GM20000 (cell line): ENCODE data around the gene CKAP5.

Experiments used
- DNase-seq: peaks from one replicate; pipeline ENCODE4 v3.0.0; 2012; ENCODE audit warnings: low spot score
- TF ChIP-seq, protein P1 (sequence below): IDR thresholded peaks from 2 replicates; pipeline ENCODE4 v1.5.1; 2012; ENCODE audit warnings: mild to moderate bottlenecking, control low read depth; ENCODE audit errors: extremely low read depth, missing control alignments

Gene CKAP5

DNA sequence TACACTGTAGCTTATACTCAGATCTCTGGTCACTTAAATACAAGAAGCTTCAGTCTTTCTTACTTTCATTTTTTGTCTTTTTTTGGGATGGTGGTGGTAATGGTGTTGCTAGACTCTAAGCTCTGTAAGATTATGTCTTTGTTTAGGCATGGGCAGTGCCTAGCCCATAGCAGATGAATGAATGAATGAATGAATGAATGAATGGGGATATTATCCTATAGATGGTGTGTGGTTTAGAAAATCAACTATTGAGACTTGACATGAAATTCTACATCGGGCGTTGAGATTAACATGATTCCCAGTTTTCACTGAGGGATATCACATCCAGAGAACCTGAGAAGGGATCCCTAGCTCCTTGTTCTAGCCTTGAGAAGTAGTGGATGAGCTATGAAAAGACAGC, 9.8 kb upstream of the CKAP5 start:
- DNase-seq = no peak
- TF ChIP-seq, protein P1, sequence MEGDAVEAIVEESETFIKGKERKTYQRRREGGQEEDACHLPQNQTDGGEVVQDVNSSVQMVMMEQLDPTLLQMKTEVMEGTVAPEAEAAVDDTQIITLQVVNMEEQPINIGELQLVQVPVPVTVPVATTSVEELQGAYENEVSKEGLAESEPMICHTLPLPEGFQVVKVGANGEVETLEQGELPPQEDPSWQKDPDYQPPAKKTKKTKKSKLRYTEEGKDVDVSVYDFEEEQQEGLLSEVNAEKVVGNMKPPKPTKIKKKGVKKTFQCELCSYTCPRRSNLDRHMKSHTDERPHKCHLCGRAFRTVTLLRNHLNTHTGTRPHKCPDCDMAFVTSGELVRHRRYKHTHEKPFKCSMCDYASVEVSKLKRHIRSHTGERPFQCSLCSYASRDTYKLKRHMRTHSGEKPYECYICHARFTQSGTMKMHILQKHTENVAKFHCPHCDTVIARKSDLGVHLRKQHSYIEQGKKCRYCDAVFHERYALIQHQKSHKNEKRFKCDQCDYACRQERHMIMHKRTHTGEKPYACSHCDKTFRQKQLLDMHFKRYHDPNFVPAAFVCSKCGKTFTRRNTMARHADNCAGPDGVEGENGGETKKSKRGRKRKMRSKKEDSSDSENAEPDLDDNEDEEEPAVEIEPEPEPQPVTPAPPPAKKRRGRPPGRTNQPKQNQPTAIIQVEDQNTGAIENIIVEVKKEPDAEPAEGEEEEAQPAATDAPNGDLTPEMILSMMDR = no peak

DNA sequence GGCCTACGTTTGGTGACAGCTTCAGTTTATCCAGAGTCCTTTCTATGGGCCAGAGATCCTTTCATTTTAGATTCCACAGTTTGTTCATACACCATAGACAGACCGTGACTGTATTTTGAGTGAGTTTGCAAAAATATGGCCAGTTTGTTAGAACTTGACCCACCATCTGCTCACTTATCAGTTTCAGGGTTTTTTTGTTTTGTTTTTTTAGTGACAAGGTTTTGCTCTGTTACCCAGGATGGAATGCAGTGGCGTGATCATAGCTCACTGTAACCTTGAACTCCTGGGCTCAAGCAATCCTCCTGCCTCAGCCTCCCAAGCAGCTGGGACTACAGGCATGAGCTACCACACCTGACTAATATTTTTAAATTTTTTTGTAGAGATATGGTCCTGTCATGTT, 9.1 kb upstream of the CKAP5 start:
- TF ChIP-seq, protein P1 = no peak

DNA sequence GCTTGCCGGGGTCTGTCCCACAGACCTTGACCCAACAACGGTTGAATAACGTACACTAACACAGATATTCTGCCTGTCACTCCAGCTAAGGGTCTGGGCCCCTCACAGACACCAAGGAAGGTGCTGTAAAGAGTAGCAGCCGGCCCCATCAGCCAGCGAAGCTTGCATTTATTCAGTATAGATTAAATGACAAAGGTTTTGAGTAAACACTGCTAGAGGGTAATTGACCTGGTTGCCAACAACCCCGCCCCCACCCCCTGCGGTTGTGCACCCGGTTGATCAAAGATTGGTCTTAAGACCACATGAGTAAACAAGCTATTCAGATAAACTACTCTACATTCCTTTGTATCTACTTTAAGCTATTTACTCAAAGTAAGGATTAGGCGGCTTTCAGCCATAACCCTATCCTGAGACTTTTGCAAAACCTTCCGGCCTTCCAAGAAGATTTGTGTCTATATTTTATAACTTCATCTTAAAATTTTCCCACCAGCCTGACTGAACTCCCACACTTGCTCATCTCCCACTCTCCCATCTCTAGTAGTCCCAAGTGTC, 4.8 kb upstream of the CKAP5 start:
- TF ChIP-seq, protein P1 = no peak
- no peak for DNase-seq

More for the DNA sequence above, 9.1 kb upstream of the CKAP5 start:
- no peak for DNase-seq

DNA sequence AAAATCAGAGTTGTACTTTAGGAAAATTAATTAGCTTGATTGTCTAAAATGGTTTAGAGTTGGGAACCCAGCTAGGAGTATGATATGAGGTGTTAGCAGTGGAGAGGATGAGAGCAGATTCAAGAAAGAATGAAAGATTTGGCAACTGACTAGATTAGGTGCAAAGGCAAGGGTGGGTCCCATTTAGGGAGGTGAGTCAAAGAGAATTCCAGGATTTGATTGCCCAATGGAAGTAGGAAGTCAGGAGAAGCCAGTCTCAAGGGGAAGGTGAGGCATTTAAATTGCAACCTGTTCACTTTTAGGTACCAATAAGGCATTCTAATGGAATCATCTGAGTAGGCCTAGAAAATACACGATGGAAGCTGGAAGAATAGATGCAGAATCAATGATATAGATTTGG, 3.6 kb upstream of the CKAP5 start:
- TF ChIP-seq, protein P1 = no peak
- no peak for DNase-seq

DNA sequence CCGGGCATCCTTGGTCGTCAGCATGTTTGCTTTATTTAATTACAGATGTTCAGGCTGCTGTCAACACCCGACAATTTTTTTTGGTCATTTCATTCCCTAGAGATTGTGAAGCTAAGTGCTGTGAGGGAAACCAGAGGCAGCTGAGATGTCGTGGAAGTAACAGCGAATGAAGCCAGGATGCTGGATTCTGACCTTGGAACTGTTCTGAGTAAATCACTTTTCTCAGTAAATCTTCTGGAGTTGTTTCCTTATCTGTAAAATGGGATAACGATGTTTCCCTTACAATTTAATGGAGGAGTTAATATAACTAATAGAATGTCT, 390 bp upstream of the CKAP5 start:
- DNase-seq = no peak
- TF ChIP-seq, protein P1 = no peak

DNA sequence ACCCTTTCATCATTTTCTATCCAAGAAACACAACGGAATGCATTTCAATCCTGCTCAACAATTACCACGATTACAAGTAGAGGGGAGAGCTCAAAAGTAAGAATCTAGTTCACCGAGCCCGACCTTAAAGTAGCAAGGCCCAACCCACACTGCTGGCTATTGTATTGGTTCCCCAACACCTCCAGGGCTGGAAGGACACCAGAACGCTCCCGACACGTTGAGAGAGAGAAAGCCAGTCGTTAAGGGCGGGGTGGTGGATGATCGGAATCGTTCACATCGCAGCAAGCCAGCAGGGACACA, 690 bp downstream of the CKAP5 start:
- TF ChIP-seq, protein P1 = no peak
- DNase-seq = no peak

DNA sequence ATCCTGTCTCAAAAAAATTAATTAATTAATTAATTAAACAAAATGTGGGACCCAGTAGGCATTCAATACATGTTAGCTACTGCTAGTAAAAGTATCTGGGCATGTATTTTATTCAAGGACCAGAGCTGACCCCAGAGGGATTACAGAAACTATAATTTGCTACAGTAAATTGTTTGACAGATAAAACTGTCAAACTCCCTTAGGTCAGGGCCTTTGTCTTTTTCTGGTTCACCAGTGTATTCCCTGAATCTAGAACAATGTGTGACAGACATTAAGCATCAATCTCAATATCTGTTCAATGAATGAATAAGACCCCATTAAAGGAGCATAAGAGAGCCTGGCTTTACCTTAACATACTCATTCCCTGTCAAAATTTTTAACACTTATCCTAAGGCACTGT, 6.0 kb downstream of the CKAP5 start:
- no peak for DNase-seq
- TF ChIP-seq, protein P1 = no peak
